NCI-H1105 treated with DMSO at 0.1 percent for 48 hours (cell line): ENCODE measurements around the gene TMEM238L.

Source experiments
- DNase-seq: peaks from one replicate; lab custom pipeline; 2025; lab: John Stamatoyannopoulos, UW

Gene TMEM238L

GRCh38 chr17:10804546-10804945 is 647 bp upstream of the TMEM238L start:
- no peak for DNase-seq

DNA sequence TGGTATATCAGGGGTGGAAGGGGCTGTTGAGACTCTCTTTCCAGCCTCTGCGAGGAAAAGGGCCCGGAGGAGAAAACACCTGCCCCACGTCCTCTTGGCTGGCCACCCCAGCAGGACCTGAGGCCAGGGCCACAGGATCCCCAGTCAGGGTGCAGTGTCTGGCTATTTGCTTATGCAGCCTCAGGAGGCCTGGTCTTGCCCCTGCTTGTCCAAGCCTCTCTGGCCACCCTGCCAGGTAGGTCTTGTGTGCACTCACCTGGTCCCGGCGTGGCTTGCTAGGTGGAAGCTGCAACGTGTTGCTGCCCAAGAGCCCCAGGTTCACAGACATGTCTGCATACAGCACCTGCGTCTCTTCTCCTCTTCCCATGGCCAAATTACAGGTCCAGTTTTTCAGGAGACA is 549 bp downstream of the TMEM238L start:
- no peak for DNase-seq

DNA sequence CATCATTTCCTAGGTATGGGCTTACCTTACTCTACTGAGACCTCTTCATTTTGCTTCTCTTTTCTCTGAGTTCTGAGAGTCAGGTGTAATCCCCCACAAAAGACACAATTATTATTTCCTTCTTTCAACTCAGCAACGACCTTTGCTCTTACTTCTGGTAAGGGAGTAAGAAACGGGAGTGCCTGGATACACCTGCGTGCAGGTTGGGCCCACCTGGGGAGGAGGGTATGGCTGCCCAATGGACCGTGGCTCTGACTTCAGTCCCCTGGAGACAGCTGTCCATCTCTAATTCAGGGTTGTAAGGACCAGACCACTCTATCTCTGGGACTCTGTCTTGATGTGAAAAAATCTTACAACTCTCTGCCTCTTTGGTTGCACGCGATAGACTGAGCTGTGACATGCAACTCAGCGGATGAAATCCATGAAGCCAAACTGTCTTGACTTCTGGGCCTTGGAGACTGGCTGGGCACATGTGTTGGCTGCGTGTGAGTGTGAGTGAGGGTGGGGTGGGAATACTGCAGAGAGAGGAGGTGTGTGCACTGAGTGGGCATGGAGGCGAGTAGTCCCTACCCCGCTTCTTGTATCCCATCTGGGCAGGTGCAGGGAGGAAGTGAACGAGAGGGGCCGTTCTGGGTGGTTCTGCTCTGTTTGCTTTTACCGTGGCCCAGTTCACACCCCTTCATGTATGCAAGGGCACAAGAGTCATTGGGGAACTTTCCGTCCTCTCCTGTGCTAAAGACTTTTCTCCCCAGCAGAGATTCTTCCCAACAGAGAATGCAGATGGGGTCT is 1.2 kb downstream of the TMEM238L start:
- no peak for DNase-seq

- DNase-seq = no peak
These were observed 4.5 kb downstream of the TMEM238L start for GRCh38 chr17:10799407-10799806.

DNA sequence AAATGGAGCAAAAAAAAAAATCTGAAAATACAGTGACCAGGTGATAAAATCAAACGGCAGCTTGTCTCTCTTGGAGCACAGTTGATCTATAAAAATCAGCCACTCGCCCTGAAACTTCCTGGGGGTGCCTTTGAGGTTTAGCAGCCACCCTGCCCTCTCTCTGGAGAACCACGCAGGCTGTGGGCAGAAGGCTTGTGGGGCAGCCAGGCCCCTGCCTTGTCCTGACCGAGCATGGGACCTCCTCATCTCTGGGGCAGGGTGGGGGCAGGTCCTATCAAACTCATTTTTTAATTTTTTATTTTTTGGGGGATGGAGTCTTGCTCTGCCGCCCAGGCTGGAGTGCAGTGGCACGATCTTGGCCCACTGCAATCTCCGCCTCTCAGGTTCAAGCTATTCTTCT is 5.0 kb downstream of the TMEM238L start:
- DNase-seq = no peak

DNA sequence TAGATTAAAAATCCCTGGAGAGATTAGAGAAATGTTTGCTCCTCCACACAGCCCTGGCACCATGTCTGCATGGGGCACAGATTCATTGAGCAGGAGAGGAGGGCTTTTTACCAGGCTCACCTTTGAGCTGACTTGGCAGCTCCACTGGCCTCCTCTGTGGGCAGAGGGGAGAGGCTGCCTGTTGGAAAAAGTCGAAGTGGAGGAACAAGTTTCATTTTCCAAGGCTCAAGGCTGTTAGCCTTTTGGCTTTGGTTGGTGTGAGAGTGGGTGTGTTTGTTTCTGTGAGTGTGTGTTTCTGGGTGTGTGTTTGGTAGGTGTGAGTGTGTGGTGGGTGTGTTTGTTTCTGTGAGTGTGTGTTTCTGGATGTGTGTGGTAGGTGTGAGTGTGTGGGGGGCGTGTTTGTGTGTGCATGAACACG is 5.6 kb downstream of the TMEM238L start:
- no peak for DNase-seq

- DNase-seq = no peak
These were observed 6.2 kb downstream of the TMEM238L start for GRCh38 chr17:10797476-10798328.

DNA sequence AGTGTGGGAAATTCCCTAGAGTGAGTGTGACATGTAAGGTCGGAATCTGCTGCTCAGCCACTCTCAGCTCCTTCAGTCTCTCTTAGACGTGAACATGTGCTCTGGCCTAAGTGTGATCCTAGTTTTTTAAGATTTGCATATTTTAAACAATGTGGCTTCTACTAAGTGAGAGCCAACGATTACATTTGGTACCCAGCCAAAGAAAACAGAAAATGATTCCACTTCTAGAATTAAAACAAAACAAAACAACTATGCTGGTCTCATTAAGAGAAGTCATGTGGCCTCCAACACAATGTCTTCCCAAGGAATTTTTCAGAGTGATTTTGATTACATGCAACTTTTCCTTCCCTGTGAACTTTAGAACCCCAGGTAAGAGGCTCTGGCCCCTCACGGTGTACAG is 10.1 kb downstream of the TMEM238L start:
- no peak for DNase-seq

DNA sequence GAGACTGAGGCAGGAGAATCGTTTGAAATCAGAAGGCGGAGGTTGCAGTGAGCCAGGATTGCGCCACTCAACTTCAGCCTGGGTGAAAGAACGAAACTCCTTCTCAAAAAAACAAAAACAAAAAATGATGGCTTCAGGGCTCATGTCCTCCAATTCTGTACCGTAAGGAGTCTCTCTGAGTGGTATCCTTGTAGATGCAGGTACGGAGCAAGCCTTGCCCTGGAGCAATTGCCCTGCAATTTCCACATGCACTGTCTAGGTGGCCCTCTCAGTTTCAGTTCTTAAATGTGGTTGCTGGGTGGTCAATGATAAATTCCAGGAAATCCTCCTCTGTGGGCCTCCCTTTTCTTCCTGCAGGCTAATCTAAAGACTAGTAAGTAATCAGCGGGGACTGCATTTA is 10.6 kb downstream of the TMEM238L start:
- no peak for DNase-seq

GRCh38 chr17:10792151-10792550 is 11.7 kb downstream of the TMEM238L start:
- DNase-seq = no peak

GRCh38 chr17:10790491-10791401 is 13.2 kb downstream of the TMEM238L start:
- DNase-seq = no peak

DNA sequence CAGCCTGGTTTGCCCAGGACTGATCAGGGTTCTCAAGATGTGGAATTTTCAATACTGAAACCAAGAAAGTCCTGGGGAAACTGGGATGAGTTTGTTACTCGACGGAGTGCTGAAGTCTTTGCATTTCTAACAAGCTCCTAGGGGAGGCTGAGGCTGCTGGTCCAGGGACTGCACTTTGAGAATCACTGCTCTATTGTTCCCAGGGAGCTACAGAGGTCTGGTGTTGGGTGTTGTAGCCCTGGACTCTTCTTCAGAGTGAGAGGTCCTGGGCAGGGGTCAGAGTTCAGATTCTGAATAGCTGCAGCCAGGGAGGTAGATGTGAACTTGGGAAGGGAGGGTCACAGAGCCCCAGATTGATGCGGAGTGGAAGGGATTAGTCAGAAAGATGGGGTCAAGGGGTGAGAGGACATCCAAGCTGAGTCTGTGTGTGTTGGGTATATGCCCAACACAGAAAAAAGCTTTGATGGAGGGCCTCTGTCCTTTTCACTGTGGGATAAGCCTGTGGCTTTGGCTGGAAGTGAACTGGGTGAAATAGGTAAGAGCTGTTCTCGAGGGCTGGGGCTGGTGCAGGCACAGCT is 14.1 kb downstream of the TMEM238L start:
- DNase-seq = no peak

- DNase-seq = no peak
These were observed 16.4 kb downstream of the TMEM238L start for GRCh38 chr17:10787306-10788045.

- no peak for DNase-seq
These were observed 18.6 kb downstream of the TMEM238L start for GRCh38 chr17:10785295-10785694.

- DNase-seq = no peak
These were observed 24.3 kb downstream of the TMEM238L start for GRCh38 chr17:10779609-10780008.

- no peak for DNase-seq
These were observed 26.0 kb downstream of the TMEM238L start for GRCh38 chr17:10777890-10778289.

DNA sequence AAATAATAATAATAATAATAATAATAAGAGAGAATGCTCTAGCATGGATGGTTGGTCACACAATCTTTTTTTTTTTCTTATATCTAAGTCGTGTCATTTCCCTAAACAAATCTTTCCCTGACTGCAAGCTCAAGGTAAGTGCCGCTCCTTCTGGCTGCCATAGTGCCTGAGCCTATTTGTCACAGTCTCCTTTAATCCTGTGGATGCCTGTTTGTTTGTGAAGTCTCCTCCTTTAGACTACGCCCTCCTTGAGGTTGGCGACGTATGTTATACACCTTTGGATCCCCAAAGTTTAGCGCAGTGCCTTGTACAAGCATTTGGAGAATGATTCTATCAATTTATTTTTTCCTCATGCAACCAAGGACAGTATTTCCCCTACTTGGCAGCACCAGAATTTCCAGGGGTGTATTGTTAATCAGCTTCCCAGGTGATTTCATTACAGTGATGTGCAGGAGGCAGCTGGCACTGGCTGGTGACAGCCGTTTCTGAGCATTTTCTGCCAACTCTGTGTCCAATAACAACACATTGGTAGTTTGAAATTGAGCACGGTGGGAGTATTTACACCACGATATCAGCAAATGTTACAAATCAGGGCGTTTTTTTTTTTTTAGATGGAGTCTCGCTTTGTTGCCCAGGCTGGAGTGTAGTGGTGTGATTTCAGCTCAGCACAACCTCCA is 26.6 kb downstream of the TMEM238L start:
- no peak for DNase-seq

DNA sequence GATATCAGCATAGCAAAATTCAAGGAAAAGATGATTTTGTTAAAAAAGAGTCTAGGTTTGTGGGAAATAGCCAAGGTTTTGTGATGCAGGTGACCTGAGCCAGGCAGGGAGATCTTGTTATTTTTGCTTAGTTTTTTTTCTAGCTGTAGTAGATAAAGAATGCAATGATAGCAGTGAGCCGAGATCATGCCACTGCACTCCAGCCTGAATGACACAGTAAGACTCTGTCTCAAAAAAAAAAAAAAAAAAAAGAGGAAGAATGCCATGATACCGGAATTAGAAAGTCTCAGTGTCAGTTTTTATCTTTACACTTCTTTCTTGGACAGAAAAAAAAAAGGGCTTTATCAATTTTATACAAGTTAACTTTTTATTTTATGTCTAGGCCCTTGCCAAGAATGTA is 27.5 kb downstream of the TMEM238L start:
- DNase-seq = no peak

DNA sequence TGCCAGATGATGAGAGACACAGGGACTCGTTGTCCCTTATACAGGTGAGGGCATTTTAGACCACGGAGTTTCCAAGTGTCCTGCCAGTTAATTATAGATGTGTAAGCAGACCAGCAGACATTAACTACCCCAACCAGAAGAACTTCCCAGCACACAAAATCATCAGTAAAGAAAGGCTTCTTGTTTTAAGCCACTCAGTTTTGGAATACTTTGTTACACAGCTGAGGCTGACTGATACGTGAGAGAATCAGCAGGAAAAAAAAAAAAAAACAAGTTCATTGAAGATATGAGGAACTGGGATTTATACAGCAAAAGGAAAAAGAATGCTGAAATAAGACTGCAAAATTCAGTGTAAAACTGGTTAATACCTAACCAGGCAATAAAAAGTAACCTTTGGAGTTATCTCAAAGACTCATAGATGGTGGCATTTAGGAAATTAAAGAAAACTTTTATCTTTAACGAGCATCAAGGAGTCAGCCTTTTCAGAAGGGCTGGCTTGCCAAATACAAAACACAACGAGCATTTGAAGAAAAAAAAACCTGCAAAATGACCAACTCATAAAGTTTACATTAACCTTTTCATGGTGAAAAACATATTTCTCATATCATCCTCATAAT is 28.1 kb downstream of the TMEM238L start:
- DNase-seq = no peak

DNA sequence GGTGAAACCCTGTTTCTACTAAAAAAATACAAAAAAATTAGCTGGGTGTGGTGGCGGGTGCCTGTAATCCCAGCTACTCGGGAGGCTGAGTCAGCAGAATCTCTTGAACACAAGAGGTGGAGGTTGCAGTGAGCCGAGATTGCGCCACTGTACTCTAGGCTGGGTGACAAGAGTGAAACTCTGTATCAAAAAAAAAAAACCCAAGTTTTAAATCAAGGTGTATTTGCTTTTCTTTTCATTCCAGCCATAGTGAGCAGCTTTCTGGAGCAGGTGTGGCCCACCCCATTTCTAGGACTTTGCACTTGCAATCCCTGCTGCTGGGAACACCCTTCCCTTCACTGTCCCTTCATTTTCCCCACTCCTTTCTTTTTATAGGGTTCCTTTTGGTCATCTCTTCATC is 28.8 kb downstream of the TMEM238L start:
- DNase-seq = no peak
